ENCODE data around the gene UPK3A.

Gene UPK3A

DNA sequence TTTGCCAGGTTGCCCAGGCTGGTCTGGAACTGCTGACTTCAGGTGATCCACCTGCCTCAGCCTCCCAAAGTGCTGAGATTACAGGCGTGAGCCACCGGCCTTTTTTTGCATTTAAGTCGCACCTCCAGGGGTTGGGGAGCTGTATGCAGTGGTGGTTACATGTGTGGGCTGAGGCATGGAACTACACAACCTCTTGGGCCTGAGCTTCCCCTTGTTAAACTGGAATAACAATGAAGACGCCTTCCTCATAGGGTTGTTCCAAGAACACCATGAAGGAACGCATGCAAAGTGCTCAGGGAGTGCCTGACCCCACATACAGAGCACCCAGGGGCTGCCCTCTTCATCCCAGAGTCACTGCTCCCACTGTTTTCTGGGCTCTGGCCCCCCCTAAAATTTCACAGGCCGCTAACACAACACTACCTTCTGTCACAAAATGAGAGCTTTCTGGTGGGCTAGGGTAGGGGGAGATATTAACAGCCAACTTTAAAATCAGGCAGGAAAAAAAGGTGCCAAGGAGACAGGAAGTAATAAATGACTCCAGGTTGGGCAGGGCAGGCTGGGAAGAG is 23.7 kb downstream of the UPK3A start:
- peak overlapping the region; percentile 81 for H3K4me3 Mint-ChIP-seq
- peaks cover 2% of the 10 kb centered on the region for H3K36me3 Mint-ChIP-seq
- peaks cover 34% of the 10 kb centered on the region for H3K4me1 Mint-ChIP-seq (ENCODE audit: low read depth)
- H3K9me3 Mint-ChIP-seq (ENCODE audit: low read depth), result no peaks in the 10 kb centered on the region
- H3K27ac Mint-ChIP-seq, result peak overlapping the region; percentile 87
- H3K27me3 Mint-ChIP-seq, result no peaks in the 10 kb centered on the region

DNA sequence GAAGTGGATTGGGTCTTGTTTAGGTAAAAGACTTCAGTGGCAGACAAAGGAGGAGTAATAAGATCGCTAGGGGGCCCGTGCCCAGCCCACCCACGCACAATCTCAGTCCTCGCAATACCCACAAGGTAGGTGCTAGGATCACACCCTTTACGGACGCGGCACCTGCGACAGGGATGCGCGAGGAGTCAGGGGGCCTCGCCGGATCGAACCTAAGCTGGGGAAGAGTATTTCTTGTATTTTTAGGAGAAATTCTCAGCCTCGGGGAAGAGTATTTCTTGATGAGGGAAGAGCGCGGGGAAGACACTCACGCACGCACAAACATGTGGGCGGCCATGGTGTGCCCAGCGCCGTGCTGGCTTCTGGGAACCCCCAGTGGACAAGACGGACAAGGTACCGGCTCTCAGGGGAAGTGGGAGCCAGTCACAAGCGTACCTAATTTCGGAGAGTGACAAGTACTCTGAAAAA is 24.2 kb downstream of the UPK3A start:
- Mint-ChIP-seq H3K4me1 (ENCODE audit: low read depth) (peaks cover 36% of the 10 kb centered on the region), H3K4me3 (peak overlapping the region; percentile 81), H3K27me3 (no peaks in the 10 kb centered on the region), H3K9me3 (ENCODE audit: low read depth) (no peaks in the 10 kb centered on the region), H3K27ac (peak overlapping the region; percentile 87), H3K36me3 (peaks cover 2% of the 10 kb centered on the region)

DNA sequence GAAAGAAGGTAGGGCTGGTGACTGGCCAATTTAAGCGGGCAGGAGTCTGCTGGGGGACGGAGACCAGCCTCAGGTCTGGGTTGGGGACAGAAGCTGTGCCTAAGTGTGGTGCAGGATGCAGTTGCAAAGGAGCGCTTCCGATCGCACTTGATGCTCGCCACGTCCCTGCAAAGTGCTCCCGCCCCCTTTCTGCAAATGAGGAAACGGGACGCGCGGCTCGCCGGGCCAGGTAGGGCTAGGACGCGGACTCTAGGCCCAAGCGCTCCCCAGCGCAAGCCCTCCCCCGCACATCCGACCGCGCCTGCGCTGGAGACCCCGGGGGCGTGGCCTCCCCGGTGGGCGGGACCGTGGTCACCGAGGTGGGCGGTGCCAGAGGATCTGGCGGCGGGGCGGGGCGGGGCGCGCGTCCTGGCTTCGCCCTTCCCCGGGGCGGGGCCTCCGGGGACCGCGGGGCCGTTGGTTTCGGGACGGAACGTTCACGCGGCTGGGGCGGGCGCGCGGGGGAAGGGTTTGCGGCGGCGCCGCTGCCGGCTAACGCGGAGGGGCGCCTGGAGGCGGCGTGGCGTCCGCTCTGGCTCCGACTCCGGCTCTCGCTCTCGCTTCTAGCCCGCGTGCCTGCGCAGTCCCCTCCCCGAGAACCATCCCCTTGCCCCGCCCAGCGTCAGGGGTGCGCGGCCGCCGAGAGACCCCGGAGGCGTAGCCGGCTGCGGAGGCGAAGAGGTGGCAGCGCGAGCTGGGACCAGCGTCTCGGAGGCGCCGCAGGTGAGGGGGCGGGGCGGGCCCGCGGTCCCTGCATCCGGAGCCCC is 24.9 kb downstream of the UPK3A start, which contains the start of gene FAM118A:
Gene FAM118A (plus strand): TSS at position 513 of the 806 bp plus-strand sequence. CDS start 12,446 bp downstream, outside the sequence.
- H3K27ac Mint-ChIP-seq, result peak within 1 kb of the TSS; percentile 87
- no peaks in the 10 kb centered on the region for H3K27me3 Mint-ChIP-seq
- H3K36me3 Mint-ChIP-seq, result peaks cover 2% of the 10 kb centered on the region
- peaks cover 42% of the 10 kb centered on the region for H3K4me1 Mint-ChIP-seq (ENCODE audit: low read depth)
- H3K4me3 Mint-ChIP-seq, result peak within 1 kb of the TSS; percentile 85
- H3K9me3 Mint-ChIP-seq (ENCODE audit: low read depth), result no peaks in the 10 kb centered on the region

DNA sequence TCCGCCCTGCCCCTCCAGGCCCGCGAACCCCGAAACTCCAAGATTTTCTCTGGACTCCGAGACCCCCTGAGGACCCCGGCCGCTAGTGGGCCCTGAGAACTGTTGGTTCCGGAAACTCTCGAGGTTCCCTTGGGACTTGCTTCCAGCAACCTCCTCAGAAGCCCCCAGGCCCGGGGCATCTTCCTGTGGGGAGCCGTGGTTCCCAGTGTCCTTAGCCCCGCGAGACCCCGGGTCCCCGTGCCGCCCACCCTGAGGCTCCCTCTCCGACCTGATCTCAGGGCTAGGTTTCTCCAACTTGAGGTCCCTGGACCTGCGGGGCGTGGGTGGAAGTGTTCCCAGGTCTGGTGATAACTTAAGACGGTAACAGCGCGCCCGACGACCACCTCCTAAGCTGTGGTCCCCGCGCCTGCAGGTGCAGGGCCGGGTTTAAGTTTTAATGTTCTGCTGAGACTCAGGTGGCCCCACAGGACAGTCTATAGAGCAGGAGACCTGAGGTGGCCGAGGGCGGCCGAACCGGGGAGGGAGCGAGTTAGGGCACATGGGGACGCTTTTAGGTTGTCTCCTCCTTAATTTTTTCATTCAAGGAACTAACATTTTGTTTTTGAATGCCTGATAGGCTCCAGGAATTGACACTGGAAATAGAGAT is 25.7 kb downstream of the UPK3A start:
- Mint-ChIP-seq H3K4me1 (ENCODE audit: low read depth) (peaks cover 49% of the 10 kb centered on the region), H3K27me3 (no peaks in the 10 kb centered on the region), H3K9me3 (ENCODE audit: low read depth) (no peaks in the 10 kb centered on the region), H3K36me3 (peaks cover 2% of the 10 kb centered on the region), H3K4me3 (peak overlapping the region; percentile 85), H3K27ac (peak overlapping the region; percentile 72)

DNA sequence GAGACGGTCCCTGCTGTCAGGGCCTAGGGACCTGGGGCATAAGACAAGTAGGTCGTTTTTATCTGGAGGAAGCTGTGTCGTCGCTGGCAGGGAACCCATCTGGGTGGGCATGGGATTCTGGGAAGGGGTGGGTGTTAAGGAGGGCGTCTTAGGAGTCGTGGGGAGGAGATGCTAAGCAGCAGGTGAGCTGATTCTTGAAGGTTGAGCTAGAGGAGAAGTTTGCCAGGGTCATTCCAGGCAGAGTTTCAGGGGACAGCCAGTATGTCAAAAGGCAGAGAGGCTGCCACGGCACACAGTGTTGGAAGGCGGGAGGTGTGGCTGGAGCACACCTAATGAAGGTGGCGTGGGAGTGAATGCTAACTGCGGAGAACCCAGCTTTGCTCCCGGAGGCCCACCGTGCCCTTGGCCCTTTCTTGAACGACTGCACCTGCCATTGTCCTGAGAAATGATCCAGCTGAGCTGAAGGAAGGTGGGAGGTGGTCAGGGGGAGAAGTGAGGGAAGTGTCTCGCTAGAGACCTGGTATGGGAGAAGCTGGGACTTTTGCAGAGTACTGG is 26.3 kb downstream of the UPK3A start:
- H3K27ac Mint-ChIP-seq, result peak overlapping the region; percentile 72
- H3K4me3 Mint-ChIP-seq, result peak overlapping the region; percentile 85
- peaks cover 54% of the 10 kb centered on the region for H3K4me1 Mint-ChIP-seq (ENCODE audit: low read depth)
- peaks cover 2% of the 10 kb centered on the region for H3K36me3 Mint-ChIP-seq
- H3K27me3 Mint-ChIP-seq, result no peaks in the 10 kb centered on the region
- H3K9me3 Mint-ChIP-seq (ENCODE audit: low read depth), result no peaks in the 10 kb centered on the region

DNA sequence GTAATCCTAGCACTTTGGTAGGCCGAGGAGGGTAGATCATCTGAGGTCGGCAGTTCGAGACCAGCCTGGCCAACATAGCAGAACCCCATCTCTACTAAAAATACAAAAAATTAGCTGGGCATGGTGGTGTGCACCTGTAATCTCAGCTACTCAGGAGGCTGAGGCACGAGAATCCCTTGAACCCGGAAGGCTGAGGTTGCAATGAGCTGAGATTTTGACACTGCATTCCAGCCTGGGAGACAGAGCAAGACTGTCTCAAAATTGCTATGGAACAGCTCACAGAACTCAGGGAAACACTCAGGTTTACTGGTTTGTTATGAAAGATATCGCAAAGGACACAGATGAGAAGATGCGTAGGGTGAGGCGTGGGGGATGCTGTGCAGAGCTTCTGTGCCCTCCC is 27.7 kb downstream of the UPK3A start:
- H3K4me3 Mint-ChIP-seq, result no peak overlapping the region
- peaks cover 66% of the 10 kb centered on the region for H3K4me1 Mint-ChIP-seq (ENCODE audit: low read depth)
- H3K27ac Mint-ChIP-seq, result no peak overlapping the region

DNA sequence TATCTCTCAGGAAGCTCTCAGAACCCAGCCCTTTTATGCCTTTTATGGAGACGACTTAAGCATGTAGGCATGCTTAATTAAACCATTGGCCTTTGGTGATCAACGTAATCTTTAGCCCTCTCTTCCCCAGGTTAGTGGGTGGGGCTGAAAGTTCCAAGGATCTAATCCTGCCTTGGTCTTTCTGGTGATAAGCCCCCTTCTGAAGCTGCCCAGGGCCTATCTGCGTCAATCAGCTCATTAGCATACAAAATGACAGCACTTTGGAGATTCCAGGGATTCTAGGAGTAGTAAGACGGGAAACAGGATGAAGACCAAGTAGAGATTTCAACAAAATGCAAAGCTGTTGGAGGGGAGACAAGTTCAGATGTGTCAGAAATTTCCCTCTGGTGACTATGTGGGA is 28.1 kb downstream of the UPK3A start:
- Mint-ChIP-seq H3K4me1 (ENCODE audit: low read depth) (peaks cover 71% of the 10 kb centered on the region), H3K27ac (no peak overlapping the region), H3K27me3 (no peaks in the 10 kb centered on the region), H3K36me3 (peaks cover 2% of the 10 kb centered on the region), H3K4me3 (no peak overlapping the region), H3K9me3 (ENCODE audit: low read depth) (no peaks in the 10 kb centered on the region)

More for the DNA sequence above, 27.7 kb downstream of the UPK3A start:
- H3K36me3 Mint-ChIP-seq, result peaks cover 2% of the 10 kb centered on the region
- H3K27me3 Mint-ChIP-seq, result no peaks in the 10 kb centered on the region
- H3K9me3 Mint-ChIP-seq (ENCODE audit: low read depth), result no peaks in the 10 kb centered on the region

DNA sequence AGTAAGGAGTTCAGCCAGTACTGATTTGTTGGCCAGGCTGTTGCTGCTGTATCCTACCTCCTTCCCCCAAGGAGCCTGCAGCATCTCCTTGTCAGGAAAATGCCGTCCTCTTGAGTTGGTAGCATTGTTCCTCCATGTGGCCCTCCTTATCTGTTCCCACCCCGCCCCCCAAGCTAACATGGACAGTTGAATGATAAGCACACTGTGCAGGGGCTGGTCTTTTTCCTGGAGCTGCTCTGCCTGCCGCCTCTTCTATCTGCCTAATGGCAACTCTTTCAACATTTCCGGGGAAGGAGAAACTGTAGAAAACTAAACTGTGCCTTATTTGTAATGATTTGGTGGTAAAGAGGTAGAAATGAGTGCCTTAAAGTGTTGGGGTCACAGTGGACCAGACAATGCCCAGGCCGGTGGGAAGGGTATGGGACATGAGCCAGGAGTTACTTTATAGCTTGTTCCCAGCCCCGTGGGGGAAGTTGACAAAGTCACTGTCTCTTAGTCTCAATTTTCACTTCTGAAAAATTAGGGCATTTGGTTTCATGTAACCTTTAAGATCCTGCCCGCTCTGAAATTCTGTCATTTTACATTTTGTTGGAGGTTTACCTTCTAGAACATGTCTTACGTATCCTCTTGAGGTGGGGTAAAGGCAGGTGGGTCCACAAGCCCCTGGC is 29.4 kb downstream of the UPK3A start:
- no peaks in the 10 kb centered on the region for H3K9me3 Mint-ChIP-seq (ENCODE audit: low read depth)
- no peaks in the 10 kb centered on the region for H3K27me3 Mint-ChIP-seq
- H3K27ac Mint-ChIP-seq, result peak overlapping the region; percentile 69
- peaks cover 77% of the 10 kb centered on the region for H3K4me1 Mint-ChIP-seq (ENCODE audit: low read depth)
- H3K4me3 Mint-ChIP-seq, result no peak overlapping the region
- H3K36me3 Mint-ChIP-seq, result peaks cover 2% of the 10 kb centered on the region

DNA sequence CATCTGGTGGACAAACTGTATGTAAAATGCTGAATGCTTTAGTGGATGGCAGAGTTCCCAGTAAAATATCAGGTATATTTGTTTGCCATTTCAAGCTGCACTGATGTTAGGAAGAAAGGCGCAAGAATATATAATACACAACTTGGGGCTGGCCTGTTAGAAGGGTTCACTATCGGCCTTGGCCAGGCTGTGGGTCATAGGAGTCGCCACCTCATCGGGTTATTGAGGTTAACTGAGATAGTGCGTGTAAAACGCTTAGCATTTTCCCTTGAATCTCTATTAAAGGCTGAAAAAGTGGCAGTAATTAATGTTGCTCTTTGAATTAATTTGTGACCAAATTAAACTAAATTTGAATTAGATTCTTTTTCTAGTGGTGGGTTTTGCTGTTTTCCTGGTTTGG is 30.0 kb downstream of the UPK3A start:
- Mint-ChIP-seq H3K27ac (peak overlapping the region; percentile 69), H3K36me3 (peaks cover 2% of the 10 kb centered on the region), H3K4me1 (ENCODE audit: low read depth) (peaks cover 80% of the 10 kb centered on the region), H3K4me3 (no peak overlapping the region), H3K9me3 (ENCODE audit: low read depth) (no peaks in the 10 kb centered on the region), H3K27me3 (no peaks in the 10 kb centered on the region)

DNA sequence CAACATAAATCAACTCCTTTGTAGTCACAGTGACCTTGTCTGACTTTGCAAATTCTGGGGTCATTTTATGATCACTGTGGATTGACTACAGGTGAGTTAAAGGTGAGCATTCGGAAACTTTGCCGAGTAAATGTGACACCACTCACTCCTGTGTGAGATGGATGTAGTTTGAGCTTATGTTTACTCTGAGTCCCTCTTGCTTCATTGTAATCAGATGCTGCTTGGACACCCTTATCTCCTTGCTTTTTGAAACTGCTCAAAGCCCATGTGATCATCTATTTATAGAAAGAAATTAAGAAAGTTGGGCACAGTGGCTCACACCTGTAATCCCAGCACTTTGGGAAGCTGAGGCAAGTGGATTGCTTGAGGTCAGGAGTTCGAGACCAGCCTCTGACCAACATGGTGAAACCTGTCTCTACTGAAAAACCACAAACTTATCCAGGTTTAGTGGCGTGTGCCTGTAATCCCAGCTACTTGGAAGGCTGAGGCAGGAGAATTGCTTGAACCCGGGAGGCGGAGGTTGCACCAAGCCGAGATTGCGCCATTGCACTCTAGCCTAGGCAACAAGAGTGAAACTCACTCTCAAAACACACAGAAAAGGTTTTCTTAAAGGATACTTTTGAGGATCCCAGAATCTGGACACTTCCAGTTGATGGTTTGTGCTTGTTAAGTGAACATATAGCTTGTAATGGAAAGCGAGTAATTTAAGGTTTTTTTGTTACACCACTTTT is 32.2 kb downstream of the UPK3A start:
- H3K4me1 Mint-ChIP-seq (ENCODE audit: low read depth), result peaks cover 82% of the 10 kb centered on the region
- no peaks in the 10 kb centered on the region for H3K36me3 Mint-ChIP-seq
- peak overlapping the region; percentile 97 for H3K27ac Mint-ChIP-seq
- no peak overlapping the region for H3K4me3 Mint-ChIP-seq
- no peaks in the 10 kb centered on the region for H3K27me3 Mint-ChIP-seq
- no peaks in the 10 kb centered on the region for H3K9me3 Mint-ChIP-seq (ENCODE audit: low read depth)

DNA sequence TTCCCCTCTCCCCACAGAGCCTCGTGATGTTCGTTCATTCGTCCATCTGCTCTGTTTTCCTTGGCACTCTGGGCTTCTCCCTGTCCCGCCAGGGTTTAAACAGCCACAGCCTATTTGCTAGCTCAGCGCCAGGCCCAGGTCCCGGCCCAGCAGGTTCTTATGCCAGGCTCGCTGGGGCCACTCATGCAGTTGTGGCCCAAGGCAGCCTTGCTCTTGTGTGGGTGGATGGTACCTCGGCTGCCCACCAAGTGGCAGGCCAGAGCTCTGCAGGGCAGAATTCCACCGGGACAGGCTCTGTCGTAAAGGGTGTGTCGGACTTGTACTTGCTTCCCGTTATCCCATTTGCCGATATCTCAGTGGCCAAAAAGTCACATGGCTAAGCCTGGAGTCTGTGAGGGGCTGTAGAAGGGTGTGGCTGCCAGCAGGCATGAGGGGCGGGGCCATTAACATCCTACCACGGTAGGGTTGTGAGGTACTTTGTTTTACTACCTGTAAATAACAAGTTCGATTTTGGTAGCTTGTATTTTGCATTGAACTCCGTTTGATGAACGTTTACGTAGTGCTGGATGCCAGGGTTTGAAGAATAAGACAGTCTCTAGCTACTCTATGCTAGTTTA is 32.9 kb downstream of the UPK3A start:
- no peaks in the 10 kb centered on the region for H3K9me3 Mint-ChIP-seq (ENCODE audit: low read depth)
- peaks cover 2% of the 10 kb centered on the region for H3K36me3 Mint-ChIP-seq
- H3K27me3 Mint-ChIP-seq, result no peaks in the 10 kb centered on the region
- H3K4me3 Mint-ChIP-seq, result peak overlapping the region; percentile 88
- H3K27ac Mint-ChIP-seq, result peak overlapping the region; percentile 97
- H3K4me1 Mint-ChIP-seq (ENCODE audit: low read depth), result peaks cover 82% of the 10 kb centered on the region

DNA sequence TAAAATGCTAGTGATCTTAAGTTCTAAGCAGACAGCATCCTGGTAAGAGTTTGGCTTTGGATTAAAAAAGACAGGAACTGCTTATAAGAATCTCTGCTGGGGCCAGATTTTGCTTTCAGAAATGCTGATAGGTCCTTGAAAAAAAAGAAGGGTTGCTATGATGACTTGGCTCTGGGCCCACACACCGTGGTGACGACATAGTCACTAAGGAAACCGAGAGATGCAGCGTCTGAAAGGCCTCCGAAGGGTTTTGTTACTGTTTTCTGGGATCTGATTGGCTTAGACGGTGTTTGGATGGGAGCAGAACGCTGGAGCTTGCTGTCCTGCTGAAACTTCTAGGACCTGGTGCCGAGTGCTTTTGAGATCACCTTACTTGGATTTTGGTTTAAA is 33.4 kb downstream of the UPK3A start:
- H3K27me3 Mint-ChIP-seq, result no peaks in the 10 kb centered on the region
- H3K4me1 Mint-ChIP-seq (ENCODE audit: low read depth), result peaks cover 78% of the 10 kb centered on the region
- H3K36me3 Mint-ChIP-seq, result peaks cover 2% of the 10 kb centered on the region
- H3K9me3 Mint-ChIP-seq (ENCODE audit: low read depth), result no peaks in the 10 kb centered on the region
- peak overlapping the region; percentile 88 for H3K4me3 Mint-ChIP-seq
- H3K27ac Mint-ChIP-seq, result peak overlapping the region; percentile 97

DNA sequence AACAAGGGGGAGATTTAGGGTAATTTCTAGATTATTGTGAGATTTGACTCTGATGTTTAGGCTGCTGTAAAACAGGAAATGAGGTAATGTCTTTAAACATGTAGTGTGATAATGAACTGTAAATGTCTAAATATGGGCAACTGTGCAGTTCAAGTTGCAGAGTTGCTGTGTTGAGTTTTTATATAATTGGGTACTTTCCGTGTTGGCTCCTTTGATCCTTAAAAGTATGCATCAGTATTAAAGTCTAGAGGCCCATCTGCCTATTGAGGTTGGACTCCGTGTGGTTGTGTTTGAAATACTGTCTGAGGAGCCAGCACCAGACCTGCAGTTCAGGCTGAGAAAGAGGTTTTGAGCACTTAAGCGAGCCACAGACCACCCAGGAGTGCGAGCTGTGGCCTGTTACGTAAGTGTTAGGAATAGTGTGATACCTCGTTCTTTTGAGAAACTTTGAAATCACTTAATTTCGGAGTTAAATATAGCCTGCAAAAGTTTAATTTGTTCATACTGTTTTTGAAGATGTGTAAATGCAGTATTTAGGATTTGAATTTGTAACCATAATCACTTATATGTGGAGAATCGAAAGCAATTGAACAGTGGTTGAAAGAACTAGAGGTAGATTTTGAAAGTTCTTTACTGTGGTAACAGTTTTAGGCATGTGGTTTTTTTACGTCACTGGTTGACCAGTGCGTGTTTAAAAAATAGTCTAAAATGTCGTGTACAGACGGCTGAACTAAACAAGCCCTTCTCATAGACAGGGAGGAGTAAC is 34.0 kb downstream of the UPK3A start:
- no peaks in the 10 kb centered on the region for H3K27me3 Mint-ChIP-seq
- H3K27ac Mint-ChIP-seq, result peak overlapping the region; percentile 97
- no peaks in the 10 kb centered on the region for H3K9me3 Mint-ChIP-seq (ENCODE audit: low read depth)

More for the DNA sequence above, 34.0 kb downstream of the UPK3A start:
- peak overlapping the region; percentile 88 for H3K4me3 Mint-ChIP-seq
- H3K36me3 Mint-ChIP-seq, result peaks cover 6% of the 10 kb centered on the region
- peaks cover 80% of the 10 kb centered on the region for H3K4me1 Mint-ChIP-seq (ENCODE audit: low read depth)

All from activated naive CD8-positive, alpha-beta T cell (primary cell).